K562 (cell line): ENCODE data around the gene TUFM. TPM values are rescaled to one million over a fixed set of nuclear protein-coding genes. Genes with fewer than 3 reads are reported as not detected.
A peak's percentile ranks its signal among the peaks of the same experiment; 100 is the strongest.

Experiments
- ATAC-seq: fragments of 200-7000 bp; cut with Tn5 transposase; 3 replicates; pipeline ENCODE4 v1.9.1; 2020; ENCODE audit warnings: moderate library complexity
- BruUV-seq: library from RNA; stranded (reverse); fragments of 400-500 nt; replicated peaks from 2 replicates; lab custom pipeline; 2021; lab: Mats Ljungman, UMichigan
- CTCF ChIA-PET: fragments of 300-600 bp; formaldehyde crosslinking; extraction: SDS; loops from one replicate; lab custom pipeline; 2021; ENCODE audit warnings: low intra/inter-chr PET ratio; lab: Yijun Ruan, JAX
- POLR2A ChIA-PET: fragments of 300-600, 350-650 bp; sonication (Branson Sonifier 250); formaldehyde crosslinking; extraction: SDS; loops from one replicate; lab custom pipeline; 2021; ENCODE audit warnings: antibody characterized with exemption, inconsistent platforms; lab: Yijun Ruan, JAX
- DNase-seq, 4 experiments: peaks; one replicate each; pipeline versions ENCODE4 v3.0.0 to v3.0.0-alpha.2; 2011 to 2018; ENCODE audit warnings: low spot score in 3 of 4, mixed read lengths in 3 of 4; ENCODE audit errors: extremely low read depth in 1 of 4
- FAIRE-seq: peaks from 2 replicates; lab custom pipeline; 2011; peaks lifted over from hg19 to GRCh38; lab: Jason Lieb, UNC
- H2AFZ ChIP-seq: 2 replicates; pipeline ENCODE4 v1.6.0; 2011; ENCODE audit warnings: low read depth, low read length, control low read depth, inconsistent platforms
- H3K27ac ChIP-seq: fragments of 200-600 bp; 3 replicates; pipeline ENCODE4 v1.8.0; 2011; ENCODE audit warnings: low read depth, mild to moderate bottlenecking, control low read depth, inconsistent platforms, low read length, moderate library complexity, mixed read lengths; ENCODE audit errors: extremely low read depth
- H3K27me3 ChIP-seq, 2 experiments: fragments of 300-600 bp in 1 of 2; 2 replicates in 1 of 2; 3 replicates in 1 of 2; pipeline versions ENCODE4 v1.6.0 to v1.8.0; 2011; ENCODE audit warnings: inconsistent platforms in 2 of 2, low read length in 2 of 2, mild to moderate bottlenecking in 1 of 2, mixed read lengths in 1 of 2, moderate library complexity in 1 of 2; ENCODE audit not compliant: control insufficient read depth in 2 of 2, insufficient read depth in 2 of 2
- H3K36me3 ChIP-seq: fragments of 300-600 bp; 3 replicates; pipeline ENCODE4 v1.8.0; 2011; ENCODE audit warnings: mild to moderate bottlenecking, low read length, inconsistent platforms; ENCODE audit not compliant: control insufficient read depth, insufficient read depth
- H3K4me1 ChIP-seq, 2 experiments: fragments of 200-600 bp in 1 of 2; replicated peaks in 1 of 2; 2 replicates in 1 of 2; 3 replicates in 1 of 2; pipeline versions ENCODE4 v1.5.1 to v1.8.0; 2011; ENCODE audit warnings: inconsistent platforms in 2 of 2, low read length in 2 of 2, mild to moderate bottlenecking in 1 of 2, mixed read lengths in 1 of 2, moderate library complexity in 1 of 2; ENCODE audit not compliant: control insufficient read depth in 2 of 2, insufficient read depth in 2 of 2
- H3K4me2 ChIP-seq: 2 replicates; pipeline ENCODE4 v1.6.1; 2011; ENCODE audit warnings: low read length, control low read depth, inconsistent platforms, mixed read lengths; ENCODE audit not compliant: insufficient read depth
- H3K4me3 ChIP-seq: fragments of 200-600 bp; sonication (generic), shearing (Covaris generic); 2 replicates; pipeline ENCODE4 v1.5.1; 2016; ENCODE audit warnings: control low read depth, inconsistent platforms
- H3K79me2 ChIP-seq: fragments of 200-600 bp; 3 replicates; pipeline ENCODE4 v1.8.0; 2011; ENCODE audit warnings: low read length, inconsistent platforms; ENCODE audit not compliant: control insufficient read depth, insufficient read depth
- H3K9ac ChIP-seq, 2 experiments: 2 replicates each; pipeline versions ENCODE4 v1.6.0 to v1.6.1; 2011; ENCODE audit warnings: low read depth in 2 of 2, low read length in 2 of 2, control low read depth in 1 of 2, inconsistent platforms in 1 of 2, mild to moderate bottlenecking in 1 of 2, mixed read lengths in 1 of 2; ENCODE audit not compliant: insufficient read depth in 1 of 2
- H3K9me1 ChIP-seq: one replicate; pipeline ENCODE4 v1.6.0; 2011; ENCODE audit warnings: inconsistent platforms, mild to moderate bottlenecking, low read length, moderate library complexity; ENCODE audit not compliant: control insufficient read depth, insufficient read depth
- H3K9me3 ChIP-seq: replicated peaks from 2 replicates; pipeline ENCODE4 v1.5.1; 2011; ENCODE audit warnings: low read depth, low read length, inconsistent platforms; ENCODE audit not compliant: control insufficient read depth, insufficient read depth
- H4K20me1 ChIP-seq: replicated peaks from 2 replicates; pipeline ENCODE4 v1.6.1; 2011; ENCODE audit warnings: low read length, inconsistent platforms, mixed read lengths; ENCODE audit not compliant: control insufficient read depth, insufficient read depth
- DDX20 ChIP-seq: fragments of 450-650 bp; IDR thresholded peaks from 2 replicates; pipeline ENCODE4 v1.6.1; 2016; ENCODE audit warnings: missing genetic modification characterization, low read depth, mild to moderate bottlenecking, missing compliant biosample characterization, moderate library complexity
- E2F6 ChIP-seq, 2 experiments: IDR thresholded peaks; 2 replicates each; pipeline ENCODE4 v1.6.1; 2011; ENCODE audit warnings: borderline replicate concordance in 1 of 2, control low read depth in 1 of 2, low read depth in 1 of 2, low read length in 1 of 2, mild to moderate bottlenecking in 1 of 2, mixed read lengths in 1 of 2, moderate library complexity in 1 of 2; ENCODE audit not compliant: insufficient read depth in 1 of 2, insufficient read length in 1 of 2, poor library complexity in 1 of 2, severe bottlenecking in 1 of 2; ENCODE audit errors: extremely low read depth in 1 of 2
- MTA1 ChIP-seq: fragments of 450-650 bp; IDR thresholded peaks from 2 replicates; pipeline ENCODE4 v1.6.1; 2017; ENCODE audit warnings: borderline replicate concordance
- PHF8 ChIP-seq: fragments of 200-600 bp; sonication (generic); IDR thresholded peaks from 2 replicates; pipeline ENCODE4 v1.6.1; 2012; ENCODE audit warnings: mixed run types, mild to moderate bottlenecking, inconsistent platforms, low read length, moderate library complexity, borderline replicate concordance
- RUNX1 ChIP-seq: sonication (generic); IDR thresholded peaks from 2 replicates; pipeline ENCODE4 v1.6.1; 2016; ENCODE audit warnings: antibody characterized with exemption, low read depth
- THRAP3 ChIP-seq: fragments of 450-650 bp; IDR thresholded peaks from 2 replicates; pipeline ENCODE4 v1.6.1; 2016; ENCODE audit warnings: mild to moderate bottlenecking, inconsistent platforms, borderline replicate concordance
- TRIM25 ChIP-seq: fragments of 450-650 bp; IDR thresholded peaks from 2 replicates; pipeline ENCODE4 v1.7.0; 2016; ENCODE audit warnings: borderline replicate concordance
- ZFP30 ChIP-seq: fragments of 250-450 bp; sonication (Bioruptor Pico); IDR thresholded peaks from 2 replicates; pipeline ENCODE4 v1.8.0; 2022; ENCODE audit warnings: moderate library complexity, mild to moderate bottlenecking, inconsistent platforms, borderline replicate concordance
- ZKSCAN3 ChIP-seq: fragments of 250-450 bp; sonication (Bioruptor Pico); IDR thresholded peaks from 2 replicates; pipeline ENCODE4 v1.4.0; 2020
- ZNF174 ChIP-seq: fragments of 250-450 bp; sonication (Bioruptor Pico); IDR thresholded peaks from 2 replicates; pipeline ENCODE4 v1.4.0; 2020; ENCODE audit warnings: mild to moderate bottlenecking
- ZNF212 ChIP-seq: fragments of 450-650 bp; formaldehyde crosslinking; IDR thresholded peaks from 2 replicates; pipeline ENCODE4 v1.4.0; 2020; ENCODE audit warnings: mild to moderate bottlenecking
- WGBS: fragments of 100-300 bp; shearing (Covaris generic); methylation state at CpG from one replicate; pipeline ENCODE4 v1.1.6; 2016; ENCODE audit warnings: low coverage, mixed read lengths; ENCODE audit not compliant: insufficient coverage; ENCODE audit errors: missing lambda C conversion rate; 5-methylcytosine and 5-hydroxymethylcytosine counted together
- in situ Hi-C: fragments of 300-500 bp; cut with MboI; formaldehyde crosslinking; loops from 4 replicates; pipeline ENCODE4 v1.15.0; 2018; ENCODE audit warnings: inconsistent platforms, mixed read lengths
- intact Hi-C: fragments of 100-400 bp; cut with micrococcal nuclease; formaldehyde crosslinking; loops from 2 replicates; pipeline ENCODE4 v1.14.2; 2022
- polyA plus RNA-seq, 8 experiments: library from polyadenylated mRNA; depleted of rRNA in 4 of 8; stranded (reverse) in 5 of 8; unstranded in 3 of 8; fragments of >200 nt; fragmentation: Nextera tagmentation in 2 of 8; fragmentation: Illumina TruSeq in 1 of 8; extraction: Ambion mirVana in 2 of 8; extraction: Trizol in 1 of 8; gene quantifications; 2 replicates each; pipeline versions ENCODE4 v1.2.1 to v1.2.3, GENCODE V29; 2011 to 2014; ENCODE audit warnings: inconsistent platforms in 1 of 8, missing spikeins in 1 of 8
- total RNA-seq, 7 experiments: library from RNA; depleted of rRNA in 6 of 7; stranded (reverse); fragments of >200 nt in 6 of 7; fragmentation: Illumina TruSeq in 2 of 7; extraction: Trizol in 2 of 7; gene quantifications; 2 replicates each; pipeline versions ENCODE4 v1.2.1 to v1.2.3, GENCODE V29; 2011 to 2021; ENCODE audit warnings: low replicate concordance in 1 of 7
- TF ChIP-seq, protein P1 (sequence below): sonication (generic); formaldehyde crosslinking; IDR thresholded peaks from 2 replicates; pipeline ENCODE4 v1.8.0; 2022; ENCODE audit warnings: missing genetic modification reagents, mild to moderate bottlenecking, moderate library complexity, borderline replicate concordance
- TF ChIP-seq, protein P2 (sequence below): sonication (generic); formaldehyde crosslinking; IDR thresholded peaks from 2 replicates; pipeline ENCODE4 v1.8.1; 2022; ENCODE audit warnings: missing genetic modification reagents

TUFM gene
- total and polyA plus RNA-seq, 9 of the 15 experiments (the other 6 are each of a cell fraction or from before 2014, with no cell fraction given): 34.1 to 434 (median 256) TPM

DNA sequence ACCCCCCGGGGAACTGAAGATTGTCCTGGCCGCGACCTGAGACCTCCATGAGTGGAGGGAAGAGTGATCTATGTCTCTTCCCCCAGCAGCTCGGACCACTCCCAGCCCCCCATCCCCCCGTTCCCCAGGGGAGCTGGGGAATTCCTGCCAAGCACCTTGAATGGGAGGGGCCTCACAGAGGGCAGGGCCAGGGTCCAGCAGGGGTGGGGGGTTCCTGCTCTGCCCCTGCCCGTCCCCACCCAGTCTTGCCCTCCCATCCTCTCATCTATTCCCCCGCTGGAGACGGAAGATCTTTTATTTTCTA is 9.4 kb downstream of the TUFM start:
- H3K4me3 ChIP-seq: no peak overlapping the region
- WGBS: 97% methylated on average over 5 of the region's 8 CpGs
- TSS peak; percentile 25 for BruUV-seq
- H3K9me1 ChIP-seq: no peaks in the 10 kb centered on the region
- peaks cover 0 to 20% of the 10 kb centered on the region in 2 experiments; a peak in 2 of 5 replicates for H3K4me1 ChIP-seq
- H3K9me3 ChIP-seq: no peaks in the 10 kb centered on the region
- H3K27me3 ChIP-seq: no peaks in the 10 kb centered on the region
- intact Hi-C loops (no loop called here), in situ Hi-C loops (no loop called here)
- ChIA-PET CTCF (no interaction called here), POLR2A (interaction anchor here (1.1 to 5.9 kb wide), 5 partner anchors 8 to 28 kb away, joined by 3 to 72 read pairs (median 7); partner anchors contain the start of gene TUFM)
- peaks cover 71% of the 10 kb centered on the region for H3K36me3 ChIP-seq
- H4K20me1 ChIP-seq: peaks cover 13% of the 10 kb centered on the region; the same call in 1 of the 2 replicates
- FAIRE-seq (no peak), DNase-seq (no peak), ATAC-seq (no peak; the same call in 1 of the 3 replicates)
- no peak overlapping the region for H3K9ac ChIP-seq
- H3K79me2 ChIP-seq: peaks cover 3% of the 10 kb centered on the region; the same call in 1 of the 3 replicates
- no peak overlapping the region for H3K27ac ChIP-seq
- no peak overlapping the region for H3K4me2 ChIP-seq
- no peak overlapping the region for H2AFZ ChIP-seq
- no peak for TF ChIP-seq TRIM25
- TF ChIP-seq RUNX1: no peak
- TF ChIP-seq DDX20 (tag): no peak
- TF ChIP-seq PHF8: no peak
- no peak for TF ChIP-seq ZKSCAN3
- TF ChIP-seq, protein P1, sequence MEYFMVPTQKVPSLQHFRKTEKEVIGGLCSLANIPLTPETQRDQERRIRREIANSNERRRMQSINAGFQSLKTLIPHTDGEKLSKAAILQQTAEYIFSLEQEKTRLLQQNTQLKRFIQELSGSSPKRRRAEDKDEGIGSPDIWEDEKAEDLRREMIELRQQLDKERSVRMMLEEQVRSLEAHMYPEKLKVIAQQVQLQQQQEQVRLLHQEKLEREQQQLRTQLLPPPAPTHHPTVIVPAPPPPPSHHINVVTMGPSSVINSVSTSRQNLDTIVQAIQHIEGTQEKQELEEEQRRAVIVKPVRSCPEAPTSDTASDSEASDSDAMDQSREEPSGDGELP (CRISPR knock-in tag): no peak
- TF ChIP-seq MTA1: no peak
- TF ChIP-seq ZNF212 (CRISPR knock-in tag): no peak
- no peak for TF ChIP-seq ZNF174 (CRISPR knock-in tag)
- TF ChIP-seq ZFP30: no peak
- no peak for TF ChIP-seq E2F6 (IDR thresholded peaks at IDR 0.05; ENCODE audit: borderline replicate concordance in 1 of 2, extremely low read depth in 1 of 2, insufficient read depth in 1 of 2, insufficient read length in 1 of 2, low read depth in 1 of 2, low read length in 1 of 2, poor library complexity in 1 of 2, severe bottlenecking in 1 of 2)
- TF ChIP-seq, protein P2, sequence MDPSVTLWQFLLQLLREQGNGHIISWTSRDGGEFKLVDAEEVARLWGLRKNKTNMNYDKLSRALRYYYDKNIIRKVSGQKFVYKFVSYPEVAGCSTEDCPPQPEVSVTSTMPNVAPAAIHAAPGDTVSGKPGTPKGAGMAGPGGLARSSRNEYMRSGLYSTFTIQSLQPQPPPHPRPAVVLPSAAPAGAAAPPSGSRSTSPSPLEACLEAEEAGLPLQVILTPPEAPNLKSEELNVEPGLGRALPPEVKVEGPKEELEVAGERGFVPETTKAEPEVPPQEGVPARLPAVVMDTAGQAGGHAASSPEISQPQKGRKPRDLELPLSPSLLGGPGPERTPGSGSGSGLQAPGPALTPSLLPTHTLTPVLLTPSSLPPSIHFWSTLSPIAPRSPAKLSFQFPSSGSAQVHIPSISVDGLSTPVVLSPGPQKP (CRISPR knock-in tag): no peak
- no peak for TF ChIP-seq THRAP3
